NB4 (cell line): ENCODE results near the gene DAD1.
"Not testable (repeated sequence)": the region's sequence is repeated elsewhere in the genome, so short reads cannot be mapped to it uniquely, and the experiment has no call there.

Experiments
- MYC ChIP-seq: IDR thresholded peaks from 2 replicates; pipeline ENCODE4 v1.6.1; 2011; ENCODE audit warnings: low read depth, low read length
- POLR2A ChIP-seq: IDR thresholded peaks from 2 replicates; pipeline ENCODE4 v1.6.1; 2011; ENCODE audit warnings: mild to moderate bottlenecking; ENCODE audit not compliant: insufficient read length; ENCODE audit errors: extremely low read depth
- TF ChIP-seq, protein P1 (sequence below): IDR thresholded peaks from one replicate; pipeline ENCODE4 v1.5.1; 2012; ENCODE audit warnings: low read depth, low read length
- TF ChIP-seq, protein P2 (sequence below): IDR thresholded peaks from 2 replicates; pipeline ENCODE4 v1.6.1; 2011; ENCODE audit warnings: low read depth, low read length

DNA sequence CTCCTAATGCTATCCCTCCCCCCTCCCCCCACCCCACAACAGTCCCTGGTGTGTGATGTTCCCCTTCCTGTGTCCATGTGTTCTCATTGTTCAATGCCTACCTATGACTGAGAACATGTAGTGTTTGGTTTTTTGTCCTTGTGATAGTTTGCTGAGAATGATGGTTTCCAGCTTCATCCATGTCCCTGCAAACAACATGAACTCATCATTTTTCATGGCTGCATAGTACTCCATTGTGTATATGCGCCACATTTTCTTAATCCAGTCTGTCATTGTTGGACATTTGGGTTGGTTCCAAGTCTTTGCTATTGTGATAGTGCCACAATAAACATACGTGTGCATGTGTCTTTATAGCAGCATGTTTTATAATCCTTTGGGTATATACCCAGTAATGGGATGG lies 26.7 kb upstream of the DAD1 start:
- TF ChIP-seq, protein P1, sequence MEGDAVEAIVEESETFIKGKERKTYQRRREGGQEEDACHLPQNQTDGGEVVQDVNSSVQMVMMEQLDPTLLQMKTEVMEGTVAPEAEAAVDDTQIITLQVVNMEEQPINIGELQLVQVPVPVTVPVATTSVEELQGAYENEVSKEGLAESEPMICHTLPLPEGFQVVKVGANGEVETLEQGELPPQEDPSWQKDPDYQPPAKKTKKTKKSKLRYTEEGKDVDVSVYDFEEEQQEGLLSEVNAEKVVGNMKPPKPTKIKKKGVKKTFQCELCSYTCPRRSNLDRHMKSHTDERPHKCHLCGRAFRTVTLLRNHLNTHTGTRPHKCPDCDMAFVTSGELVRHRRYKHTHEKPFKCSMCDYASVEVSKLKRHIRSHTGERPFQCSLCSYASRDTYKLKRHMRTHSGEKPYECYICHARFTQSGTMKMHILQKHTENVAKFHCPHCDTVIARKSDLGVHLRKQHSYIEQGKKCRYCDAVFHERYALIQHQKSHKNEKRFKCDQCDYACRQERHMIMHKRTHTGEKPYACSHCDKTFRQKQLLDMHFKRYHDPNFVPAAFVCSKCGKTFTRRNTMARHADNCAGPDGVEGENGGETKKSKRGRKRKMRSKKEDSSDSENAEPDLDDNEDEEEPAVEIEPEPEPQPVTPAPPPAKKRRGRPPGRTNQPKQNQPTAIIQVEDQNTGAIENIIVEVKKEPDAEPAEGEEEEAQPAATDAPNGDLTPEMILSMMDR = not testable (repeated sequence)
- TF ChIP-seq POLR2A, MYC: not testable (repeated sequence)
- TF ChIP-seq, protein P2, sequence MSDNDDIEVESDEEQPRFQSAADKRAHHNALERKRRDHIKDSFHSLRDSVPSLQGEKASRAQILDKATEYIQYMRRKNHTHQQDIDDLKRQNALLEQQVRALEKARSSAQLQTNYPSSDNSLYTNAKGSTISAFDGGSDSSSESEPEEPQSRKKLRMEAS = not testable (repeated sequence)
